HG02759 (cell line): ENCODE results near the gene CNOT3.
"Not testable (repeated sequence)": the region's sequence is repeated elsewhere in the genome, so short reads cannot be mapped to it uniquely, and the experiment has no call there.

Experiments used
- ATAC-seq: cut with Tn5 transposase; IDR thresholded peaks from one replicate; pipeline ENCODE4 v1.9.1; 2021; ENCODE audit warnings: mild to moderate bottlenecking, moderate library complexity; ENCODE audit not compliant: unreplicated experiment

The CNOT3 gene

GRCh38 chr19:54165222-54165621 is 27.7 kb downstream of the CNOT3 start:
- ATAC-seq: no peak

- ATAC-seq: peak; percentile 70
Measured at GRCh38 chr19:54168174-54168917, 30.8 kb downstream of the CNOT3 start.

GRCh38 chr19:54169149-54169740 is 31.7 kb downstream of the CNOT3 start:
- ATAC-seq: no peak

- ATAC-seq: not testable (repeated sequence)
Measured at GRCh38 chr19:54171736-54172431, 34.3 kb downstream of the CNOT3 start.

DNA sequence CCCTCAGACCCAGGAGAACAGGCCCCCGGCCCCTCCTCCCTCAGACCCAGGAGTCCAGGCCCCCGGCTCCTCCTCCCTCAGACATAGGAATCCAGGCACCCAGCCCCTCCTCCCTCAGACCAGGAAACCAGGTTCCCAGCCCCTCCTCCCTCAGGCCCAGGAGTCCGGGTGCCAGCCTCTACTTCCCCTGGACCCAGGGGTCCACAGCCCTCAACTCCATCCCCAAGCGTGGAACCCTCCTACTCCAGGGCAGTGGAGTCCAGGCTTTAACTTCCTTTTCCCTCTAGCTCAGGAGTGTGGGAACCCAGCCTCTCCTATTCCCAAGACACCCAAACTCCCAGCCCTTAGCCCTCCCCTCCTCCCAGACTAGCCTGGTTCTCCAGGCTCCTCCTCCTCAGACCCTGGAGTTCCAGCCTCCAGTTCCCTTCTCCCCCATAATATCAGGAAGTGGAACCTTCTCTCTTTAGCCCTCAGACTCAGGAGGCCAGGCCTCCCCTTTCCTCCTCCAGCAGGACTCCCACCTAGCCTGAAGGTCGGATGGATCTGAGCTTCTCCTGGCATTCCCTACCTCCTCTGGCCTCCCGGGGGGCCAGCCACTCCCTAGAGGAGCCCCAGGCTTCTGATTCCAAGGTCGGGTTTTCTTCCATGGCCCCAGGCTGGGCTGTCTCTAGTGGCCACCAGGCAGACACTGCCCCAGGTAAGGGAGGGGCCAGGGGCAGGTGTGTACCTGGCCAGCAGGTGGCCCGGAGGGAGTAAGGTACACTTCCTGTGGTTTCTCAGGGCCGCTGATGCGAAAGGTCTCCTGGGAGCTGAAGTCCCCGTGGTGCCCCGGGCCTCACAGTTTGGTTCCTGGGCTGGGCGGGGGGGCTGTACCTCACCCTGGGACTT is 35.2 kb downstream of the CNOT3 start, which contains the start of gene TMC4:
Gene TMC4, minus strand, starts transcription at position 690 of the 888 bp plus-strand sequence. Its CDS starts 43 bp downstream, at position 647.
- ATAC-seq: no peak

- ATAC-seq: no peak
Measured at GRCh38 chr19:54173359-54173699, 35.8 kb downstream of the CNOT3 start.

GRCh38 chr19:54173951-54174834 is 36.6 kb downstream of the CNOT3 start:
- no peak for ATAC-seq

DNA sequence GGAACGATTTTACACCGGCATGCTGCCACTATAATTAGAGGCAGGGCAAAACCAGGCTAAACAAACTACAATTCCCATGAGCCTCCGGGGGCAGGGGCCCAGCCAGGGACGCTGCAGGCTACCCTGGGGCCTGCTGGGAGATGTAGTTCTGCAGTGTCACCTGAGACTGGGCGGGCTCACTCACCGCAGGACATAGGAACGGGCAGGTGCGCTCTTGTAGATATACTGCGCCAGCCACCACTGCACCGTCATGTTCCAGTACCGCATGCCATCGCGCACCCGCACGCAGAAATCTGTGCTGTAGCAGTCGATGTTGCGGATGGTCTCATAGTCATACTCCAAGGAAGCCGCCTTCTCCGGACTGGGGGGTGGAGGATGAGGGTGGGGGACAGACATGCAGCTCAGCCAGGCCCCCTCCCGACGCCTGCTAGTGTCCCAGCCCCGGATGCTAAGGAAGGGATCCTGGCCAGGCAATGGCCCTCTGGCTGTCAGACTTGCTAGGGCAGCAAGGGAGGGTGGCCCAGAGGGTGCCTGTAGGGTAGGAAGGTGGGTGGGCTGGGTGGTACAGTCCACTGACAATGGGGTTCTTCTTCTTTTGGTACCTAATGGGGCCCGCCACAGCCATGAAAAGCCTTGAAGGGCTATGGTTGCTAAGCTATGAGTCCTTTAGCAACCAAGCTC is 41.2 kb downstream of the CNOT3 start:
- ATAC-seq: no peak

DNA sequence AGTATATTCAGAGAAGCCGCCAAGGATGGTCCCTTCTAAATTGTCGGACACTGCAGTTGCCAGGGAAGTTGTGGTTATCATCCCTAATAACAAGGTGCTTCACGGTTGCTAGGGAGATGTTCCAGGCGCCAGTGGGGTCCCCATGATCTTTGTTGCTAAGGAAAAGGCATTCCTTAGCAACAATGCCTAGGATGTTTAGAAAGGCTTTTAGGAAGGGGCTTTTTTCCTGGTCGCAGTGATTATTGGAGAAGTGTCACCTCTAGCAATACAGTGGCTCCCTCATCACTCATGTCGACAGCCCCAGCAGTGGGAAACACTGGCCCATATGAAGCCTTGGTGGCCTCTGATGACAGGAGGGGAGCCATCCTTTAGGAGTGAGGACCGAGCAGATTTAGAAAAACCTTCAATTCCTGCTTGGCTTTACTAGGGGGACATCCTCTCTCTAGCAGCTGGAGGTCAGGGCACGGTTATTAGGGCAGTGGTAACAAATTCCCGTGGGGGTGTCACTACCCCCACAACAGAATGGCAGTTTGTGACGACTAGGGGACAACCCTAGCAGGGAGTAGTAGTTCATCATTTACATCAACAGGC is 41.8 kb downstream of the CNOT3 start:
- no peak for ATAC-seq

DNA sequence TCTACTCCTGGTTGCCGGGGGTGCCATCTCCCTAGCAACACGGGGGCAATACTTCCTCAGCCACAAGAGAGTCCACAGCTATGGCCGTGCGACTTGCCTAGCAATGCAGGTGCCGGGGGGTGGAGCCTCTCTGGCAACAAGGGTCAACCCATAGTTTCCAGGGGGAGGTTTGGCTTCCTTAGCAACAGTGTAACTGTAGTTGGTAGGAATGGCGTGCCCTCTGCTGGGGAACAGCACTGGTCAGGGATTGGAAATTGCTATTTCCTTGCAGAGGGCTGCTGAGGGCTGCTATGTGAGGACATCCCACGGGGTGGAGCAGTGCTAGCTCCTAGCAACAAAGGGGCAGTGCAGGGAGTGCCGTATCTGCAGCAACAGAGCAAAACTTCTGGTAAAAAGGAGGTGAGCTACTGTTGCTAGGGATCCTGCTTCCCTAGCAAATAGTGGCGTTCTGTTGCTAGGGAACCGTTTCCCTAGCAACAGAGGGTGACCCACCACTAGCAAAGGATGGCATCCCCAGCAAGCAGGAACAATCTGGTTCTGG is 42.4 kb downstream of the CNOT3 start:
- ATAC-seq: no peak

DNA sequence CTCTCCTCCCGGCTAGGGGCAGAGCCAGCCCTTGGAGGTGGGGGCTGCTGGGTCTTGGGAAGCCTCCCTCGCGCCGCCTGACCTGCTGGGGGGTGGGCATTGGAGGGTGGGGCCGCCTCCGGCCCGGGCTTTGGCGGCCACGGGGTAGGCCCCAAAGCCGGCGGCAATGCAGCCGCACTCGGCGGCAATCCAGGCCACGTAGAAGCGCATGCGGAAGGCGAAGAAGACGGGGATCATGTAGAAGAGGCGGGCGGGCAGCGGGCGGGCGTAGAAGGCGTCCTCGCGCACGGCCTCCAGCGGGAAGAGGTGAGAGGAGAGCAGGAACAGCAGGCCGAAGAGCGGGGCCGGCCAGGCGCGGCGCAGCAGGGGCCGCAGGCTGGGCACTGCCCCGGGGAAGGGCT is 43.1 kb downstream of the CNOT3 start:
- ATAC-seq: no peak

- not testable (repeated sequence) for ATAC-seq
Measured at GRCh38 chr19:54181894-54182293, 44.3 kb downstream of the CNOT3 start.

DNA sequence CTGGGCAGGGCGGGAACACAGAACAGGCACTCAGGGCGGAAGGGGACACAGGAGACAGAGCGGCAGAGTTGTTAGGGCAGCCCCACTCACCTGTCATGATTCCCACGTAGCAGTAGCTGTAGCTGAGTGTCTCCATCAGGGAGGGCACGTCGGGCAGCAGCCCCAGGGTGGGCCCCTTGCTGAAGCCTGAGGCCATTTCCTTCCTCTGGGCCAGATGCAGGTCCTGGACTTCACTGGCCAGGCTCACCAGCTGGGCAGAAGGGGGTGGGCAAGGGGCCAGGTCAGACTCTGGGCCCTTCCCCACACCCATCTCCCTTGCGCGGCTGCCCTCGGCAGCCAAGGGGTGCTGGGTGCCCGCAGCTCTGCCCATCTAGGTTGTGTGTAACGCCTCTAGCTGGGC is 45.9 kb downstream of the CNOT3 start:
- ATAC-seq: no peak

DNA sequence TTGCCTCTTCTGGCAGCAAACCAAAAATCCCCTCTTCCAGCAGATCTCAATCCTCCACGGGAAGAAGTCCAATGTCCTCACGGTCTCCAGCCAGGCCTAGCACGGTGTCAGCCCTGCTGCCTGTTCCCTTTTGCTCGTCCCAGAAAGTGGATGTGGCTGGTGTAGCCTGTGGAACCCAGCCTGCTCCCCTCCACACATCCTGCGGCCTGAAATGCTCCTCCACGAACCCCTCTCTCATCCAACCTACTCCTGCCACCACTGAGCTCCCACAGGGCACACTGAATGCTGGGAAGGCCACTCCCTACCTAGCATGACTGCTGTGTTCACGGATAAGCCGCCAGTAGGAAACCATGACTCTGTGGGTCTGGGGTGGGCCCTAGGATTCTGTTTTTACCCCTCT is 48.8 kb downstream of the CNOT3 start:
- ATAC-seq: no peak

DNA sequence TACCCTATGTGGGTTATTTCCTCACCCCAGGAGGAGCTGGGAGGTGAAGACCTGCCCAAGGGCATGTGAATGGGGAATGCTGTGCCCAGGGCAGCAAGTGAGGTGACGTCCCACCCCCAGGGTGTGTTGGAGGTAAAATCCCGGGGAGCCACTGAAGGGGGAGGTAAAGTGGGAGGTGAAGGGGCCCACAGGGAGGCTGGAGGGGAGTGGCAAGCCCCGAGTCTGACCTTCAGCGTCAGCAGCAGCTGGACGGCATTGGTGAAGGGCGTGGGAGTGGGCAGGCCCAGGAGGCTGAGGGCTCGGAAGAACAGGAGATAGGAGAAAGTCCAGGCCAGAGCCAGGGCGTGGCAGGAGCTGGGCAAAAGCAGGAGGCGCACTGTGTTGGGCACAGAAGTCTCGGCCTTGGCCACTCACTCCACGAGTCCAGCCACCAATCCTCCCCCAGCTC is 49.4 kb downstream of the CNOT3 start:
- ATAC-seq: no peak

GRCh38 chr19:54188215-54188871 is 50.8 kb downstream of the CNOT3 start:
- ATAC-seq: no peak

GRCh38 chr19:54189145-54189734 is 51.7 kb downstream of the CNOT3 start, which contains the start of gene MBOAT7:
MBOAT7 (minus strand) TSS chr19:54189580; CDS start chr19:54188508, 1,072 bp downstream.
- peak; percentile 29 for ATAC-seq
